Stimulated activated naive B cell treated with anti-CD40 and anti-IgM and Interleukin-4, amounts not matched to agents 10 μg/mL and 1 μg/mL and 100 μg/mL, for 72 hours (primary cell): ENCODE data around the gene WDR64.
"Not testable (repeated sequence)": the region's sequence is repeated elsewhere in the genome, so short reads cannot be mapped to it uniquely, and the experiment has no call there.

ENCODE experiments used
- ATAC-seq, 2 donors: fragments of 150-1000 bp; cut with Tn5 transposase; replicated peaks; 2 replicates each; pipeline ENCODE4 v1.10.0; 2021; ENCODE audit warnings: moderate library complexity in 1 of 2
- DNase-seq: peaks from one replicate; pipeline ENCODE4 v3.0.0; 2021
- H3K27ac Mint-ChIP-seq: one replicate; pipeline ENCODE4 v1.8.0; 2022; ENCODE audit warnings: mild to moderate bottlenecking, mixed read lengths
- H3K27me3 Mint-ChIP-seq, 2 donors: one replicate each; pipeline ENCODE4 v1.8.0; 2022; ENCODE audit warnings: mixed read lengths in 2 of 2
- H3K36me3 Mint-ChIP-seq, 2 donors: one replicate each; pipeline ENCODE4 v1.8.0; 2022; ENCODE audit warnings: mixed read lengths in 2 of 2, mild to moderate bottlenecking in 1 of 2
- H3K4me1 Mint-ChIP-seq, 2 donors: one replicate each; pipeline ENCODE4 v1.8.0; 2022; ENCODE audit warnings: mixed read lengths in 2 of 2, mild to moderate bottlenecking in 1 of 2
- H3K4me3 Mint-ChIP-seq, 2 donors: one replicate each; pipeline ENCODE4 v1.8.0; 2022; ENCODE audit warnings: mild to moderate bottlenecking in 2 of 2, mixed read lengths in 2 of 2, moderate library complexity in 1 of 2
- H3K9me3 Mint-ChIP-seq, 2 donors: one replicate each; pipeline ENCODE4 v1.8.0; 2022; ENCODE audit warnings: mixed read lengths in 2 of 2, mild to moderate bottlenecking in 1 of 2

Gene WDR64

DNA sequence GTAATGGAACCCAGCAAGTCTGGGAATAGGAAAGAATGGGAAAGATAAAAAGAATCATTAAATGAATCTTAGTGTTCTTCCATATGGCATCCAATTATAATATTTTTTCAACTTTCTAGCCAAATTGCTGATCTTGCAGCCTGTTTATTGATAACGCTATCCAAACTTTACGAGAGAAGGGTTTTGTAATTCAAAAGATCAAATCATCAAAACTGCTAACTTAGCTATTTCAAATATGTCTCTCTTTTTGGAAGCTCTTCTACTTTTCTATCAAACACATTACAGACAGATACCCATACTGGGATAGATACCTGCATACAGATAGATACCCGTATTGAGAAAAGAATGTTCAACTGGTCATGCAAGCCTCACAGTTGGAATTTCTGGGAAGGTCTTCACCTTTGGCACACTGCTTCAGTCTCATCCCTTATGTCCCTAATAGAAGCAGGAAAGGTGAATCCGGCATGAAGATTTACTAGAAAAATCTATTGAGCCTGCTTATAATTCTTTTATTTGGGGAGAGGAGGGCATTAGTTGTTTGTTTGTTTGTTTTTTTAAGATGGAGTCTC is 120.9 kb downstream of the WDR64 start:
- no peak for ATAC-seq
- no peaks in the 10 kb centered on the region for H3K36me3 Mint-ChIP-seq
- no peak for DNase-seq
- H3K9me3 Mint-ChIP-seq: no peaks in the 10 kb centered on the region
- no peak overlapping the region for H3K4me3 Mint-ChIP-seq
- H3K4me1 Mint-ChIP-seq: peaks cover 8 to 15% of the 10 kb centered on the region in 2 donors
- no peak overlapping the region for H3K27ac Mint-ChIP-seq
- peaks cover under 1 to 4% of the 10 kb centered on the region in 2 donors for H3K27me3 Mint-ChIP-seq

- no peak overlapping the region for H3K4me3 Mint-ChIP-seq
- no peak overlapping the region for H3K27ac Mint-ChIP-seq
- no peaks in the 10 kb centered on the region for H3K36me3 Mint-ChIP-seq
- DNase-seq: no peak
- peaks cover 8 to 15% of the 10 kb centered on the region in 2 donors for H3K4me1 Mint-ChIP-seq
- peaks cover under 1 to 5% of the 10 kb centered on the region in 2 donors for H3K27me3 Mint-ChIP-seq
- no peaks in the 10 kb centered on the region for H3K9me3 Mint-ChIP-seq
- no peak for ATAC-seq
These were observed 121.9 kb downstream of the WDR64 start for GRCh38 chr1:241773991-241774390.

DNA sequence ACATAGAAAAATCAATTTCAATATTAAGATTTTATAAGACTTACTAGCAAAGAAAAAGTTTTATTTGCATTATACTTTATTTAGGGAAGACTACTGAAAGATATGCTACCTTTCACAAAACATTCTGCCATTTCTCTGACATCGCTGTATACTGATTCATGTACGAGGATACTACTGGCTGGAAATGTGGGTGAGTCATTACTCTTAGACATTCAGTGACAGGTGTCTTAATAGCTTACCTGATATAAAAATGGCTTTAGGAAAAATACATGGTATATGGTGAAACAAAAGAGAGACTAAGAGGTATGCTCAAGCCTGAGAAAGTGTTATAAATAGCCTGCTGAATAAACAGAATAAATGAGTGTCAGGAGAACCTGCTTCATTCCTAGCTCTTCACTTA is 122.9 kb downstream of the WDR64 start:
- no peak for ATAC-seq
- Mint-ChIP-seq H3K9me3 (no peaks in the 10 kb centered on the region), H3K4me3 (no peak overlapping the region), H3K27me3 (peaks cover 5 to 8% of the 10 kb centered on the region in 2 donors), H3K27ac (no peak overlapping the region), H3K36me3 (no peaks in the 10 kb centered on the region), H3K4me1 (peaks cover 8 to 15% of the 10 kb centered on the region in 2 donors)
- no peak for DNase-seq

GRCh38 chr1:241776911-241777310 is 124.8 kb downstream of the WDR64 start:
- Mint-ChIP-seq H3K27me3 (peaks cover 5 to 8% of the 10 kb centered on the region in 2 donors), H3K9me3 (no peaks in the 10 kb centered on the region), H3K36me3 (no peaks in the 10 kb centered on the region), H3K27ac (no peak overlapping the region), H3K4me3 (no peak overlapping the region), H3K4me1 (peaks cover 5 to 15% of the 10 kb centered on the region in 2 donors)
- ATAC-seq (peak in 1 of 2 donors; percentile 42), DNase-seq (no peak)

- H3K4me3 Mint-ChIP-seq: no peak overlapping the region
- H3K9me3 Mint-ChIP-seq: no peaks in the 10 kb centered on the region
- no peak overlapping the region for H3K27ac Mint-ChIP-seq
- DNase-seq (no peak), ATAC-seq (no peak)
- H3K36me3 Mint-ChIP-seq: no peaks in the 10 kb centered on the region
- H3K4me1 Mint-ChIP-seq: peaks cover 5 to 15% of the 10 kb centered on the region in 2 donors
- H3K27me3 Mint-ChIP-seq: peaks cover 5 to 12% of the 10 kb centered on the region in 2 donors
These were observed 126.0 kb downstream of the WDR64 start for GRCh38 chr1:241778117-241778516.

DNA sequence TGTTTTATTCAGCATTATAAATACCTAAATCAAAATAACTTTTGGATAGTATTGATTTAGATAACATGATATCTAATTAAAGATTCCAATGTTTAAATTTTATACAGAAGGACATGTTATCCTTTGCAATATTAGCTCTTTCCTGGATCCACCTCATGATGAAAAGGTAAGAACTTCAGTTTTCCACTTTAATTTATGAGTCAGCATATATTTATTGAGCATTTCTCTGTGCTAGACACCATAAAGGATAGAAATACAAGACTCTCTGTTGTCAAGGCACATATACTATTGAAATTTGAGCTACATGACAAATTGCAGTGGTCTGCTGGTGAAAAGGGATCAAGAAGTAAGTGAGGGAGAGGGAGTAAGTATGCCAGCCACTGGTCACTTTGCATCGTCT is 127.8 kb downstream of the WDR64 start:
- Mint-ChIP-seq H3K36me3 (no peaks in the 10 kb centered on the region), H3K4me3 (no peak overlapping the region), H3K27ac (no peak overlapping the region), H3K27me3 (peaks cover 13 to 25% of the 10 kb centered on the region in 2 donors), H3K9me3 (no peaks in the 10 kb centered on the region), H3K4me1 (peaks cover 5 to 15% of the 10 kb centered on the region in 2 donors)
- no peak for ATAC-seq
- no peak for DNase-seq

DNA sequence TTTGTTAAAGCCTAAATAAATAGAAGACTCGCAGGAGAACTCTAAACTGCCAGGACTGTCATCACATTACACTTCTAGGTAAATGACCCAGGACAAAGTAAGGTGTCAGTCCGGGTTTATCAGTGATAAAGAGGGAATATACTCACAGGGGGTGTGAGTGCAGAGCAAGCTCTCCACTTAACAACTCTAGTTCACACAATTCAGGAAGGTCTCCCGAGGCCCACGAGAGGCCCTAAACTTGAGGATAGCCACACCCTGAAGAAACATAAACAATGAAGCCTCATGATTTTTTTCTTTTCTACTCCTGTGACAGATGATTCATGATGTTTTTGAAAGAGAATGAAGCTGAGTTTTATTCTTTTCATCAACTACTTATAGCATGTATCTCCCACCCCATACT is 130.3 kb downstream of the WDR64 start:
- no peak overlapping the region for H3K4me3 Mint-ChIP-seq
- no peaks in the 10 kb centered on the region for H3K36me3 Mint-ChIP-seq
- DNase-seq (no peak), ATAC-seq (no peak)
- peaks cover 13 to 25% of the 10 kb centered on the region in 2 donors for H3K27me3 Mint-ChIP-seq
- no peaks in the 10 kb centered on the region for H3K9me3 Mint-ChIP-seq
- no peak overlapping the region for H3K27ac Mint-ChIP-seq
- peaks cover 2 to 6% of the 10 kb centered on the region in 2 donors for H3K4me1 Mint-ChIP-seq

DNA sequence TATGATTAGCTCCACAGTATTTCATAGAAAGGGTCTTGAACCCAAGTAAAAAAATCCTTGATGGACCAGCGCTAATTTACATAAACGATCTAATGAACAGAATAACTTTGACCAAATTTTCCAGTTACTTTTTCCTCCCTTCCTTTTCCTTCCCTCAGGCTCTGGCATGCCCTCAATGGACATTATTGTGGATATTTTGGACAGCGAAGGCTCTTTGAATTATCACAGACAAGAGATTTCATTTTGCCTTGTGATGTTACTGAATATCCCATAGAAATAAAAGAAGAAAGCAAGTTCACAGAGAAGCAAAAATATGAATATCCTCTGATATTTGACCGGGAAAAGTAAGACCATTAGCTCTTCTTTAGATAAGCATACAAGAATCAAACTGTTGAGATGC is 135.6 kb downstream of the WDR64 start:
- ATAC-seq (no peak), DNase-seq (no peak)
- Mint-ChIP-seq H3K9me3 (no peaks in the 10 kb centered on the region), H3K27ac (no peak overlapping the region), H3K27me3 (peaks cover 15 to 35% of the 10 kb centered on the region in 2 donors), H3K36me3 (no peaks in the 10 kb centered on the region), H3K4me3 (no peak overlapping the region), H3K4me1 (no peaks in the 10 kb centered on the region)

GRCh38 chr1:241789061-241789460 is 137.0 kb downstream of the WDR64 start:
- no peak overlapping the region for H3K27ac Mint-ChIP-seq
- no peak for ATAC-seq
- H3K4me3 Mint-ChIP-seq: no peak overlapping the region
- no peaks in the 10 kb centered on the region for H3K36me3 Mint-ChIP-seq
- H3K27me3 Mint-ChIP-seq: peaks cover 10 to 23% of the 10 kb centered on the region in 2 donors
- no peak for DNase-seq
- no peaks in the 10 kb centered on the region for H3K9me3 Mint-ChIP-seq
- H3K4me1 Mint-ChIP-seq: no peaks in the 10 kb centered on the region

DNA sequence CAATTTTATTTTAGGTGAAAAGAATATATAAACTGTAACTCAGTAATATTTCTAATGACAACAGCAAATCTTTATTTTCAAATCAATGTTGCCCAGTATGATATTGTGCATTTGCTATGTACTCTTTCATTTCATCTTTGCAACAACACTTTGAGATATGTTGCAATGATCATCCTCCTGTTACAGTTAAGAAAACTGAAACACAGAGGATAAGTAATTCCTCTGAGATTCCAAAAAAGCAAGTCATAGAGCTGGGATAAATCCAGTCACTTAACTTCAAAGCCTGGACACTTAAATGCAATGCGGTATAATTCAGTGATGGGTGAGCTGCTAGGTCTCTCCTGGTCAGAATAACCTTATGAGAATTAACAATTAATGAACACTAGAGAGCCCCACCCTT is 147.3 kb downstream of the WDR64 start:
- Mint-ChIP-seq H3K36me3 (no peaks in the 10 kb centered on the region), H3K4me3 (no peak overlapping the region), H3K9me3 (no peaks in the 10 kb centered on the region), H3K4me1 (no peaks in the 10 kb centered on the region), H3K27ac (no peak overlapping the region), H3K27me3 (peaks cover 12 to 24% of the 10 kb centered on the region in 2 donors)
- DNase-seq (no peak), ATAC-seq (no peak)

DNA sequence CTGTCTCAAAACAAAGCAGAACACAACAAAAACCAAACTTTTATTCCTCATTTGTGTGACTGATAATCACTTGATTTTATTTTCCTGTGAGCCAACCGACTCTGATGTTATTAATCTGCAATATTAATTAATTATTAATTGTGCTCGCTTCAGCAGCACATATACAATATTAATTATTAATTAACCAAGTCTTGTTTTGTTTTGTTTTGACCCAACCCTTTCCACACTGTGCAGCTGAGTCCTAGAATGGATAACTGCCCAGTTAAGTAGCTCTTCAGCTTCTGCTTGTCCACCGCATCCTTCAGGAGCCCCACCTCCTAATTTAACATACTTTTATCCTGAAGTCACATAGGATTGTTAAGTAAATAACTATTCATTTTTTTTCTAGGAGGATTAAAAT is 148.6 kb downstream of the WDR64 start:
- peaks cover 10 to 21% of the 10 kb centered on the region in 2 donors for H3K27me3 Mint-ChIP-seq
- no peaks in the 10 kb centered on the region for H3K36me3 Mint-ChIP-seq
- H3K4me3 Mint-ChIP-seq: no peak overlapping the region
- H3K4me1 Mint-ChIP-seq: no peaks in the 10 kb centered on the region
- no peak for ATAC-seq
- DNase-seq: no peak
- no peak overlapping the region for H3K27ac Mint-ChIP-seq
- H3K9me3 Mint-ChIP-seq: no peaks in the 10 kb centered on the region

GRCh38 chr1:241802863-241803262 is 150.8 kb downstream of the WDR64 start:
- DNase-seq (no peak), ATAC-seq (no peak)
- no peak overlapping the region for H3K4me3 Mint-ChIP-seq
- H3K36me3 Mint-ChIP-seq: no peaks in the 10 kb centered on the region
- no peak overlapping the region for H3K27ac Mint-ChIP-seq
- H3K27me3 Mint-ChIP-seq: peaks cover 16 to 30% of the 10 kb centered on the region in 2 donors
- no peaks in the 10 kb centered on the region for H3K9me3 Mint-ChIP-seq
- no peaks in the 10 kb centered on the region for H3K4me1 Mint-ChIP-seq

DNA sequence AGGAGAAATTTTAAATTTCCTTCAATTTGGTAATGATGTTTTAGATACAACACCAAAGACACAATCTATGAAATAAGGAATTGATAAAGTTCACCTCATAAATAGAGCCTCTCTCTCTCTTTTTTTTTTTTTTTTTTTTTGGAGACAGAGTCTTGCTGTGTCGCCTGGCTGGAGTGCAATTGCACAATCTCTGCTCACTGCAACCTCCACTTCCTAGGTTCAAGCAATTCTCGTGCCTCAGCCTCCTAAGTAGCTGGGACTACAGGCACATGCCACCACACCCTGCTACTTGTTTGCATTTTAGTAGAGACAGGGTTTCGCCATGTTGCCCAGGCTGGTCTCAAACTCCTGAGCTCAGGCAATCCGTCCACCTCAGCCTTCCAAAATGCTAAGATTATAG is 152.6 kb downstream of the WDR64 start:
- not testable (repeated sequence) for H3K4me3 Mint-ChIP-seq, H3K36me3 Mint-ChIP-seq, H3K4me1 Mint-ChIP-seq, H3K27ac Mint-ChIP-seq, H3K9me3 Mint-ChIP-seq, DNase-seq, ATAC-seq
- peaks cover 16 to 27% of the 10 kb centered on the region in 2 donors for H3K27me3 Mint-ChIP-seq

GRCh38 chr1:241808265-241808664 is 156.2 kb downstream of the WDR64 start:
- Mint-ChIP-seq H3K27ac (no peak overlapping the region), H3K27me3 (peaks cover 12 to 28% of the 10 kb centered on the region in 2 donors), H3K36me3 (no peaks in the 10 kb centered on the region), H3K4me3 (no peak overlapping the region), H3K9me3 (no peaks in the 10 kb centered on the region), H3K4me1 (peaks cover 0 to 1% of the 10 kb centered on the region in 2 donors)
- no peak for DNase-seq
- ATAC-seq: no peak

- no peaks in the 10 kb centered on the region for H3K36me3 Mint-ChIP-seq
- H3K9me3 Mint-ChIP-seq: no peaks in the 10 kb centered on the region
- H3K27me3 Mint-ChIP-seq: peaks cover 10 to 23% of the 10 kb centered on the region in 2 donors
- no peak overlapping the region for H3K4me3 Mint-ChIP-seq
- peaks cover 0 to 1% of the 10 kb centered on the region in 2 donors for H3K4me1 Mint-ChIP-seq
- ATAC-seq (peak; percentile 63 to 74), DNase-seq (no peak)
- H3K27ac Mint-ChIP-seq: no peak overlapping the region
These were observed 158.8 kb downstream of the WDR64 start for GRCh38 chr1:241810769-241811405.
